RWPE2 (cell line): Measurements from ENCODE around the gene STX8.

Experiments used
- ATAC-seq: fragments of 200-7000 bp; cut with Tn5 transposase; 3 replicates; pipeline ENCODE4 v1.9.1; 2021; ENCODE audit warnings: low read depth
- DNase-seq: peaks from one replicate; pipeline ENCODE4 v3.0.0-alpha.2; 2020; ENCODE audit warnings: low spot score
- H3K27ac ChIP-seq: fragments of 450-650 bp; 2 replicates; pipeline ENCODE4 v1.5.1; 2017; ENCODE audit warnings: mild to moderate bottlenecking; ENCODE audit not compliant: poor library complexity, severe bottlenecking
- H3K27me3 ChIP-seq: fragments of 250-450 bp; sonication (Bioruptor Pico); 2 replicates; pipeline ENCODE4 v1.5.1; 2021; ENCODE audit warnings: mild to moderate bottlenecking, moderate library complexity; ENCODE audit not compliant: insufficient read depth, poor library complexity, severe bottlenecking
- H3K36me3 ChIP-seq: fragments of 250-450 bp; sonication (Bioruptor Pico); 2 replicates; pipeline ENCODE4 v1.5.1; 2020; ENCODE audit warnings: low read depth, mild to moderate bottlenecking, moderate library complexity
- H3K4me1 ChIP-seq: fragments of 250-450 bp; sonication (Bioruptor Pico); 2 replicates; pipeline ENCODE4 v1.5.1; 2021; ENCODE audit warnings: mild to moderate bottlenecking, moderate library complexity; ENCODE audit not compliant: insufficient read depth, poor library complexity, severe bottlenecking
- H3K4me3 ChIP-seq: fragments of 250-450 bp; sonication (Bioruptor Pico); 2 replicates; pipeline ENCODE4 v1.5.1; 2021; ENCODE audit warnings: mild to moderate bottlenecking, moderate library complexity; ENCODE audit not compliant: severe bottlenecking
- H3K9me3 ChIP-seq: fragments of 250-450 bp; sonication (Bioruptor Pico); 2 replicates; pipeline ENCODE4 v1.5.1; 2021; ENCODE audit warnings: mild to moderate bottlenecking, moderate library complexity; ENCODE audit not compliant: severe bottlenecking
- CTCF ChIP-seq: fragments of 450-650 bp; IDR thresholded peaks from one replicate; pipeline ENCODE4 v1.5.1; 2017; ENCODE audit warnings: mild to moderate bottlenecking, moderate library complexity; ENCODE audit not compliant: poor library complexity, severe bottlenecking

Gene STX8

GRCh38 chr17:9233271-9233599 is 342.4 kb downstream of the STX8 start:
- H3K4me3 ChIP-seq: no peak overlapping the region
- no peak for TF ChIP-seq CTCF
- H3K27ac ChIP-seq: no peak overlapping the region
- H3K36me3 ChIP-seq: no peaks in the 10 kb centered on the region
- H3K9me3 ChIP-seq: no peaks in the 10 kb centered on the region
- ATAC-seq (no peak), DNase-seq (no peak)
- H3K4me1 ChIP-seq: no peaks in the 10 kb centered on the region
- H3K27me3 ChIP-seq: no peaks in the 10 kb centered on the region

- ATAC-seq: no peak
- H3K4me1 ChIP-seq: no peaks in the 10 kb centered on the region
- no peaks in the 10 kb centered on the region for H3K27me3 ChIP-seq
- no peak overlapping the region for H3K27ac ChIP-seq
- H3K36me3 ChIP-seq: no peaks in the 10 kb centered on the region
- no peak for TF ChIP-seq CTCF
- no peak overlapping the region for H3K4me3 ChIP-seq
- no peaks in the 10 kb centered on the region for H3K9me3 ChIP-seq
- DNase-seq: no peak
Observed at GRCh38 chr17:9232591-9233270, 342.9 kb downstream of the STX8 start.

GRCh38 chr17:9232155-9232475 is 343.5 kb downstream of the STX8 start:
- H3K27me3 ChIP-seq: no peaks in the 10 kb centered on the region
- no peaks in the 10 kb centered on the region for H3K36me3 ChIP-seq
- H3K4me1 ChIP-seq: no peaks in the 10 kb centered on the region
- H3K27ac ChIP-seq: no peak overlapping the region
- no peak overlapping the region for H3K4me3 ChIP-seq
- no peaks in the 10 kb centered on the region for H3K9me3 ChIP-seq
- no peak for DNase-seq
- no peak for TF ChIP-seq CTCF
- no peak for ATAC-seq

GRCh38 chr17:9231449-9232154 is 344.0 kb downstream of the STX8 start:
- DNase-seq (no peak), ATAC-seq (no peak)
- Histone ChIP-seq H3K27me3 (no peaks in the 10 kb centered on the region), H3K4me1 (no peaks in the 10 kb centered on the region), H3K27ac (no peak overlapping the region), H3K36me3 (no peaks in the 10 kb centered on the region), H3K9me3 (no peaks in the 10 kb centered on the region), H3K4me3 (no peak overlapping the region)
- no peak for TF ChIP-seq CTCF

- H3K4me1 ChIP-seq: no peaks in the 10 kb centered on the region
- no peak overlapping the region for H3K4me3 ChIP-seq
- no peaks in the 10 kb centered on the region for H3K9me3 ChIP-seq
- no peak overlapping the region for H3K27ac ChIP-seq
- TF ChIP-seq CTCF: no peak
- ATAC-seq (no peak), DNase-seq (no peak)
- H3K27me3 ChIP-seq: no peaks in the 10 kb centered on the region
- H3K36me3 ChIP-seq: no peaks in the 10 kb centered on the region
Observed at GRCh38 chr17:9230861-9231260, 344.8 kb downstream of the STX8 start.
